Uterus (tissue), 4 donors: ENCODE measurements around the gene PTGES2. TPM values are rescaled to one million over a fixed set of nuclear protein-coding genes. Genes with fewer than 3 reads are reported as not detected.

Experiments
- DNase-seq, 2 donors: peaks; one replicate each; pipeline ENCODE4 v3.0.0-alpha.2; 2019 to 2020
- H3K27ac ChIP-seq, 2 donors: fragments of 200-600 bp; sonication (generic); 1 replicate in 1 of 2; 2 replicates in 1 of 2; pipeline ENCODE4 v1.5.1; 2016 to 2018
- H3K27me3 ChIP-seq, 2 donors: fragments of 200-600 bp; sonication (generic); one replicate each; pipeline ENCODE4 v1.5.1; 2018 to 2019; ENCODE audit warnings: control low read depth in 1 of 2
- H3K36me3 ChIP-seq, 2 donors: fragments of 200-600 bp; sonication (generic); one replicate each; pipeline ENCODE4 v1.5.1; 2019; ENCODE audit warnings: control low read depth in 1 of 2
- H3K4me1 ChIP-seq, 2 donors: fragments of 200-600 bp; sonication (generic); one replicate each; pipeline ENCODE4 v1.5.1; 2018 to 2019; ENCODE audit warnings: control low read depth in 1 of 2
- H3K4me3 ChIP-seq, 2 donors: fragments of 200-600 bp; sonication (generic); 1 replicate in 1 of 2; 2 replicates in 1 of 2; pipeline ENCODE4 v1.5.1; 2018 to 2019; ENCODE audit warnings: mild to moderate bottlenecking in 1 of 2
- H3K9me3 ChIP-seq, 2 donors: fragments of 200-600 bp; sonication (generic); one replicate each; pipeline ENCODE4 v1.5.1; 2019; ENCODE audit warnings: control low read depth in 1 of 2
- POLR2A ChIP-seq, 2 donors: fragments of 450-650 bp; IDR thresholded peaks; one replicate each; pipeline ENCODE4 v1.6.1; 2016; ENCODE audit warnings: antibody characterized with exemption in 2 of 2, mild to moderate bottlenecking in 1 of 2, moderate library complexity in 1 of 2
- intact Hi-C: fragments of 100-400 bp; cut with DNase I; formaldehyde crosslinking; loops from one replicate; pipeline ENCODE4 v1.15.1; 2023; ENCODE audit warnings: low total_unique reads
- total RNA-seq, 4 donors: library from RNA; depleted of rRNA in 3 of 4; stranded (reverse); fragments of >200 nt in 3 of 4; gene quantifications; one replicate each; pipeline versions ENCODE4 v1.1.0 to v1.2.4, GENCODE V29; 2014 to 2023
- TF ChIP-seq, protein P1 (sequence below), 4 experiments: fragments of 200-600 bp in 2 of 4; fragments of 450-650 bp in 2 of 4; sonication (generic) in 2 of 4; IDR thresholded peaks; one replicate each; pipeline ENCODE4 v1.5.1; 2016 to 2019; ENCODE audit warnings: antibody characterized with exemption in 4 of 4, mild to moderate bottlenecking in 2 of 4, moderate library complexity in 1 of 4
- donor health status: DM: yes; HTN: yes; CAD: no.

Gene PTGES2
- total RNA-seq, 4 donors from 2014 or later = 21.5 to 173 (median 64.2) TPM

DNA sequence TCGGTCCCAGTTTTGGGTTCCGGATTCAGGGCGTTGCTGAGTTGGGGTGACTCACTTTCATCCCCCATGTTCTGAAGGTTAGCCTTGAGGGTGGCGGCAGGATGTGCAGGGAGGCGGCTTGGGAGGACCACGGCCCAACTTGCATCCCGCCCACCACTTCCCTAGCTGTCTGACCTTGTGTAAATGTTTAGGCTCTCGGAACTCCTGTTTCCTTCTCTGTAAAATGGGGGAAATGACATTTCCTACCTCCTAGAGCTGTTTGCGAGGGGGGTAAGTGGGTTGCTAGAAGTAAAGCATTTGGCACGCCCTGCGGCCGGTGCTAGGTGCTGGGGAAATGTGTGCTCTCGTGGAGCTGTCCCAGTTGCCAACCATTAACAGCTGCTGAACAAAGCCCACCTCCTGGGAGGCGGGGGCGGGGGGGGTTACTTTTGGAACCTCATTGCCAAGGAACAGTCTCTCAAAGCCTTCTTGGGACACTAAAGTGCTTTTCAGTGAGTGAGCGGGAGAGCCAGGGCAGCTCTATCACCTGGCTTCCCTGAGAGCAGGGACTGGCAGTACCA, 27.5 kb downstream of the PTGES2 start:
- intact Hi-C loops = no loop called here
- TF ChIP-seq POLR2A (IDR thresholded peaks at IDR 0.05) = no peak
- TF ChIP-seq, protein P1, sequence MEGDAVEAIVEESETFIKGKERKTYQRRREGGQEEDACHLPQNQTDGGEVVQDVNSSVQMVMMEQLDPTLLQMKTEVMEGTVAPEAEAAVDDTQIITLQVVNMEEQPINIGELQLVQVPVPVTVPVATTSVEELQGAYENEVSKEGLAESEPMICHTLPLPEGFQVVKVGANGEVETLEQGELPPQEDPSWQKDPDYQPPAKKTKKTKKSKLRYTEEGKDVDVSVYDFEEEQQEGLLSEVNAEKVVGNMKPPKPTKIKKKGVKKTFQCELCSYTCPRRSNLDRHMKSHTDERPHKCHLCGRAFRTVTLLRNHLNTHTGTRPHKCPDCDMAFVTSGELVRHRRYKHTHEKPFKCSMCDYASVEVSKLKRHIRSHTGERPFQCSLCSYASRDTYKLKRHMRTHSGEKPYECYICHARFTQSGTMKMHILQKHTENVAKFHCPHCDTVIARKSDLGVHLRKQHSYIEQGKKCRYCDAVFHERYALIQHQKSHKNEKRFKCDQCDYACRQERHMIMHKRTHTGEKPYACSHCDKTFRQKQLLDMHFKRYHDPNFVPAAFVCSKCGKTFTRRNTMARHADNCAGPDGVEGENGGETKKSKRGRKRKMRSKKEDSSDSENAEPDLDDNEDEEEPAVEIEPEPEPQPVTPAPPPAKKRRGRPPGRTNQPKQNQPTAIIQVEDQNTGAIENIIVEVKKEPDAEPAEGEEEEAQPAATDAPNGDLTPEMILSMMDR (IDR thresholded peaks at IDR 0.05) = no peak
- no peaks in the 10 kb centered on the region for H3K36me3 ChIP-seq
- H3K27me3 ChIP-seq = no peaks in the 10 kb centered on the region
- peak overlapping the region; percentile 41 to 45 for H3K4me3 ChIP-seq
- peak in 1 of 2 donors; percentile 59 for DNase-seq
- H3K9me3 ChIP-seq = no peaks in the 10 kb centered on the region
- H3K4me1 ChIP-seq = peaks cover 33 to 53% of the 10 kb centered on the region in 2 donors
- H3K27ac ChIP-seq = peak overlapping the region; percentile 91 to 95

DNA sequence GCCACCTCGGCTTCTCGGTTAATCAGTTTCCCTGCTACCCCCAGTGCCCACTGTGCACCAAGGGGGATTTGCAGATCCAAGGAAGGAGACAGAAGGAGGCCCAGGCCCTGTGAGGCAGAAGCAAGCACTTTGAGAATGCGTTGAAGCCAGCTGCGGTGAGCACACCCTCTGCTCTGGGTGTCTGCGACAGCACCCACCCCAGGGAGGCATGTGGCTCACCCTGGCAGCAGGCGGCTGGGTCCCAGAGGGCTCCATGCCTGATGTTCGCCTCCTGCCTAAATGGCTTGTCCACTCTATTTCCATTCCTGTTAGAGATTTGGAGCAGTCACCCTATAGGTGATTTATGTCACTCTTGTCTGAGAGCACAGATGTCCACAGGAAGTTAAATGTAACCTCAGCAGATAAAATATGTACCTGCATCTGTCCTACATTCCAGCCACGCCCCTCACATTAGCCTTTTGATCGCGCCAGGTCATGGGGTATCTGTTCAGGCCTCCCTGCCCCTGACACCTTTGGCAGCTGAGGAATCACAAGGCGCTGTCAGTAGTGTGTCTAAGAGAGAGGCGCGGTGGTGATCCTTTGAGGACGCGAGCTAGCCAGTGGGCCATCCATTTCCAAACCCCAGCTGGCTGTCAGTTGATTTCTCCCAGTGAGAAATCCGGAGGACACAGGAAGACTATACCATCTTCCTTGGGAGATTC, 28.1 kb downstream of the PTGES2 start:
- peak overlapping the region; percentile 41 to 45 for H3K4me3 ChIP-seq
- no peak for DNase-seq
- intact Hi-C loops = no loop called here
- H3K36me3 ChIP-seq = no peaks in the 10 kb centered on the region
- no peaks in the 10 kb centered on the region for H3K27me3 ChIP-seq
- H3K27ac ChIP-seq = peak overlapping the region; percentile 91 to 95
- H3K4me1 ChIP-seq = peaks cover 38 to 59% of the 10 kb centered on the region in 2 donors
- H3K9me3 ChIP-seq = no peaks in the 10 kb centered on the region
- TF ChIP-seq, protein P1 (IDR thresholded peaks at IDR 0.05) = no peak
- TF ChIP-seq POLR2A (IDR thresholded peaks at IDR 0.05) = no peak

DNA sequence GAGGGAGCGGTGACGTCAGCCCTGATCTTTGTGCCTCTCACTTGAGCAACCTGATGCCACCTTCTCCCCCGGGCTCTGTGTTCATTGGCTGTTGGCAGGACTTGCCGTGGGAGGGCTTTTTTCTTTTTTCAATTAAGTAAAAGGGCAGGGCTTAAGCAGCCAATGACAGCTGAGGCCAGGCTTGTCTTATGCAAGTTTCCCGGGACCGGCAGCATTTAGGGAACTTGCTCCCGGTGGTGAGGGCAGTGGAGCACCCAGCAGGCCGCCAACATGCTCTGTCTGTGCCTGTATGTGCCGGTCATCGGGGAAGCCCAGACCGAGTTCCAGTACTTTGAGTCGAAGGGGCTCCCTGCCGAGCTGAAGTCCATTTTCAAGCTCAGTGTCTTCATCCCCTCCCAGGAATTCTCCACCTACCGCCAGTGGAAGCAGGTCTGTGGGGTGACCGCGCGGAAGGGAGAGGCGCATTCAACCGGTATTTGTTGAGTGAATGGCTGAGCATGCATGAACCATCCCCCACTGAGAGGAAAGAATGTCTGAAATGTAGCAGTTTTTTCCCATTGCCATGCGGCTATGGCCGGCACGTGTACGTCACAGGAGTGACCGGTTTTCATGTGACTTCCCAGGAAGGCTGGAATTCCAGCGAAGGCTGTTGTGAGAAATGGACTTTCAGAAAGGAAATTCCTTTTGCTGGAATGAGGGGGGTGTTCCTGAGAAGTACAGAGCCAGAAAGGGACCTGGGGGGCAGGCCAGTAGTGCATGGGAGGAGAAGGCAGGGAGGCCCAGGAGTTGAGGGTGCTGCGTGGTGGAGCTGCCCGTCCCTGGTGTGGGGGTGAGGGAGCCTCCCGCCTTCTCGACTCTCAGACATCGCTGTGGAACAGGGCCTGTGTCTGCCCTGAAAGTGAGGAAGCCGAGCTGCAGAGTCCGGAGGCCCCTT, 29.0 kb downstream of the PTGES2 start:
- intact Hi-C loops = no loop called here

DNA sequence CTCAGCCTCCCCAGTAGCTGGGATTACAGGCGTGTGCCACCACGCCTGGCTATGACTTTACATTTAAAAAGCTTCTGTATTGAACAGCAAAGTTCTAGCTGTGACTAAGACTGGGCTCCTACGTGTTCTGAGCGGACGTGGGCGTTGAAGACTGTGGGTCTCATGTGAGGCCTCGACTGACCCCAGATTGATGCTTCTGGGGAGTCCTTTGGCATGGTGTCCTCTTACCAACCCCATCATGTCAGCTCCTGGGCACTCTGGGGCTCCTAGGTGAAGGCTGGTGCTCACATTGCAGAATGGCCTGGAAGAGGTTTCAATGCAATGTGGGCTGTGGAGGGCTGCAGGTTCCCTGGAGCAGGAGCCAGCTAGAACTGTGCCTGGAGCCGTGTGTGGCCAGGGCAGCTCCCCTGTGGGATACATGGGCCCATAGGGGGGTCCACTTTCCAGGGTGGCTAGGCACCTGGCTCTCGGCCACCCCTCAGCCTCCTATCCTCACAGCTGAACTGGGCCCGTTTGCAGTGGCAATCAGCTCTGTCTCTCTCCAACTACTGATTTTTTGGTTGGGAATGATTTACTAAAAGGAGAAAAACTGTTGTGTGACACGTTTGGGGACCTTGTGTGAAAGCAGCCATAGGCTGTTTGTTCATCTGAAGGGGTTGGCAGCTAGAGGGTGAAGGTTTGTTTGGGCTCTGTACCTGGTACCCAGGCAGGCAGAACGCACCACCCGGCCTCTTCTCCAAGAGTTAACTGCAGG, 29.8 kb downstream of the PTGES2 start:
- Histone ChIP-seq H3K4me1 (peaks cover 37 to 59% of the 10 kb centered on the region in 2 donors), H3K4me3 (peak overlapping the region in 1 of 2 donors; percentile 45), H3K27ac (peak overlapping the region; percentile 91 to 95), H3K36me3 (no peaks in the 10 kb centered on the region), H3K27me3 (no peaks in the 10 kb centered on the region), H3K9me3 (no peaks in the 10 kb centered on the region)
- DNase-seq = no peak
- TF ChIP-seq, protein P1 (IDR thresholded peaks at IDR 0.05) = no peak
- TF ChIP-seq POLR2A (IDR thresholded peaks at IDR 0.05) = no peak
- intact Hi-C loops = no loop called here

More for the DNA sequence above, 29.0 kb downstream of the PTGES2 start:
- peak; percentile 90 to 98 for DNase-seq
- Histone ChIP-seq H3K27me3 (no peaks in the 10 kb centered on the region), H3K4me3 (peak overlapping the region; percentile 41 to 45), H3K9me3 (no peaks in the 10 kb centered on the region), H3K36me3 (no peaks in the 10 kb centered on the region), H3K27ac (peak overlapping the region; percentile 91 to 95), H3K4me1 (peaks cover 34 to 51% of the 10 kb centered on the region in 2 donors)
- TF ChIP-seq, protein P1 (IDR thresholded peaks at IDR 0.05) = peak in 2 of 4 experiments; percentile 11 to 36
- TF ChIP-seq POLR2A (IDR thresholded peaks at IDR 0.05) = peak; percentile 95 to 97
